GM18498 (cell line): ENCODE measurements around the gene LMAN2L.

Source experiments
- ATAC-seq: cut with Tn5 transposase; IDR thresholded peaks from one replicate; pipeline ENCODE4 v1.9.1; 2021; ENCODE audit warnings: mild to moderate bottlenecking, moderate library complexity; ENCODE audit not compliant: unreplicated experiment

LMAN2L gene

DNA sequence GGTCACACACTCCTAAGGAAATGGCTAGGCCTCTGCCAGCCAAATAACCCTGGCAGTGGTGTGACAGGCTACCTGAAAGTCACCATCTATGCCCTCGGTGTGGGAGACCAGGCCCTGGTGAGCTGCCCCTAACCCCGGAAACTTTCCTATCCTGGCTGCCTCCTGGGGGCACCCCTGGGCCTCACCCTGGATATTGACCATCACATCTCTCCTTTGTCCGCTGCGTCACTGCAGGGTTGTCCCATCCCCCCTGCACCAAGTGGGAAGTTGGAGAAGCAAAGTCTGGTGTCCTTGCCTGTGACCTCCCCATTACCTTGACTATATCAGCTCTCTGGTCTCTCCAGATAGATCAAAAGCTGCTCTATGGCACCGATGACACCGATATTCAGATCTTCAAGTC is 78.5 kb downstream of the LMAN2L start:
- no peak for ATAC-seq

DNA sequence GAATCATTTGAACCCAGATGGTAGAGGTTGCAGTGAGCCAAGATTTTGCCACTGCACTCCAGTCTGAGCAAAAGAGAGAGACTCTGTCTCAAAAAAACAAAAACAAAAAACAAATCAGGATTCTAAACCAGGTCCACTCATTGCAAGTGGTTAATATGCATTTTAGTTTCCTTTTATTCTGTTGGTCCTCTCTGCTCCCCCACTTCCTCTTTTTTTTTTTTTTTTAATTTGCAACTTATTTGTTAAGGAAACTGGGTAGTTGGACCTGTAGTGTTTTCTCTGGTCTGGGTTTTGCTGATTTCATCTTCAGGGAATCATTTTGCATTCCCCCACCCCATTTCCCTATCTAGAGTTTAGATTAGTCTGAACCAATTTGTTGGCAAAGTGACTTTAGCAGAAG is 83.3 kb downstream of the LMAN2L start:
- ATAC-seq = no peak
